ENCODE data around the gene LRMDA.

The LRMDA gene

GRCh38 chr10:75575940-75576339 is 144.5 kb downstream of the LRMDA start:
- no peak for TF ChIP-seq CTCF (IDR thresholded peaks at IDR 0.05; ENCODE audit: low read depth, low read length)
- DNase-seq (ENCODE audit: extremely low read depth, low read depth), result no peak

- no peak for TF ChIP-seq CTCF (IDR thresholded peaks at IDR 0.05; ENCODE audit: low read depth, low read length)
- no peak for DNase-seq (ENCODE audit: extremely low read depth, low read depth)
Measured at GRCh38 chr10:75582102-75582501, 150.7 kb downstream of the LRMDA start.

- DNase-seq (ENCODE audit: extremely low read depth, low read depth), result no peak
- no peak for TF ChIP-seq CTCF (IDR thresholded peaks at IDR 0.05; ENCODE audit: low read depth, low read length)
Measured at GRCh38 chr10:75585294-75585693, 153.9 kb downstream of the LRMDA start.

GRCh38 chr10:75586814-75587213 is 155.4 kb downstream of the LRMDA start:
- no peak for DNase-seq (ENCODE audit: extremely low read depth, low read depth)
- no peak for TF ChIP-seq CTCF (IDR thresholded peaks at IDR 0.05; ENCODE audit: low read depth, low read length)

GRCh38 chr10:75588031-75588430 is 156.6 kb downstream of the LRMDA start:
- no peak for TF ChIP-seq CTCF (IDR thresholded peaks at IDR 0.05; ENCODE audit: low read depth, low read length)
- no peak for DNase-seq (ENCODE audit: extremely low read depth, low read depth)

GRCh38 chr10:75589895-75590654 is 158.7 kb downstream of the LRMDA start:
- no peak for TF ChIP-seq CTCF (IDR thresholded peaks at IDR 0.05; ENCODE audit: low read depth, low read length)
- DNase-seq (ENCODE audit: extremely low read depth, low read depth), result no peak

- DNase-seq (ENCODE audit: extremely low read depth, low read depth), result no peak
- no peak for TF ChIP-seq CTCF (IDR thresholded peaks at IDR 0.05; ENCODE audit: low read depth, low read length)
Measured at GRCh38 chr10:75592151-75592787, 160.8 kb downstream of the LRMDA start.

Measured in AG09319 (cell line).